GM18909 (cell line): ENCODE results near the gene STXBP5.
"Not testable (repeated sequence)": the region's sequence is repeated elsewhere in the genome, so short reads cannot be mapped to it uniquely, and the experiment has no call there.

ENCODE experiments used
- ATAC-seq: cut with Tn5 transposase; IDR thresholded peaks from one replicate; pipeline ENCODE4 v1.9.1; 2021; ENCODE audit warnings: mild to moderate bottlenecking; ENCODE audit not compliant: unreplicated experiment, poor library complexity

Gene STXBP5

DNA sequence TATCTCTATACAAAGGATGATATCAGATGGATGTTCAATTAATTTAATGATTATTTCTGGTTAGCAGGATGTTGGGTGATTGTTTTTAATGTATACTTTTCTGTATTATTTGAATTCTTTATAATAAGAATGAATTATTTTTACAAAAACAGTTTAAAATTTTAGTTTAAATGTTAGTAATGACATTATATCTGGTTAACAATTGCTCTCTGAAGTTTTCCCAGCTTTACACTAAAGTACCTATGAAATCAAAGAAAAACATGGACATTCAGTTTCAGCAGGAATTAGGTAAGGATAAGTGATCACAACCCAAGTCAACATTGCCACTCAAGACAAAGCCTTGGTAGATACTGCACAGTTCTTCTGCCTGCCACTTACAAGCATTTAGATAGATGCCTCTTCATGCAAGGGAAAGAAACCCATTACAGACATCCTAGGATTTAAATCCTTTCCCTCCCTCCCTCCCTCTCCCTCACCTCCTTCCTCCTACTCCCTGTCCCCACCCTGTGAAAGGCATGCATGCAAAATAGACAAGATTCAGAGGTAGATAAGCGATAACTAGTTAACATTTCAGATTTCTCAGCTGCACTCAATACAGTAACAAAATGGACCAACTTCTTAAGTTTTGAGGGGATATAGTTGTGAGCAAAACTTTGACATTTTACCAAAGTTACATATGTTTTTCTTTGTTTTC lies 143.8 kb downstream of the STXBP5 start:
- no peak for ATAC-seq

GRCh38 chr6:147361311-147361981 lies 157.2 kb downstream of the STXBP5 start:
- no peak for ATAC-seq

DNA sequence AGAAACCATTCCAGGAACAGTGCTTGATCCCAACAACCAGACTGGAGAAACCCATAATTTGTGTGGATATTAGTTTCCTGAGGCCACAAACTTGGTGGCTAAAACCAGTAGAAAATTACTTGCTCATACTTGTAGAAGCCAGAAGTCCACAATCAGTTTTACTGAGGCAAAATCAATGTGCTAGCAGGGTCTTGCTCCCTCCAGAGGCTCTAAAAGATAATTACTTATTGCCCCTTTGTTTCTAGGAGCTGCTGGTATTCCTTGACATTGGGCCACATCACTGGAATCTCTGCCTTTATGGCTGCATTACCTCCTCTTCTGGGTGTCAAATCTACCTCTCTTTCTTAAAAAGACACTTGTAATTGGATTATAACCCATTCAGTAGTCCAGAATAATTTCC lies 162.1 kb downstream of the STXBP5 start:
- no peak for ATAC-seq

DNA sequence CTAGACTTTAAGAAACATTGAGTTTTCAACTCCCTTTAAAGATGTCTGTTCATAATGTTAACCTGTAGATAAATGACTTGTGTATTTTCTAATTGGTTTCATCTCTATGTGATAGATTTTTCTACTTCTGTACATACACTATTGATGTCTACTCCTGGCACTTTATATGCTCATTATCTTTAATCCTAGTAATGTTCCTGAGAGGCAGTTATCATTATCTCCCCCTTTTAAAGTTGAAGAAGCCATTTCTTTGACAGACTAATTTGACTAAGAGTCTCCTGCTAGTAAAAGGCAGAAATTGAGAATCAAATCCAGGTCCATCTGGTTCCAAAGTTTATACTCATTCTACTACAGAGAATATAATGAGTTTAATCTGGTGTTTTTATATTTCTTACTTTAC lies 167.1 kb downstream of the STXBP5 start:
- ATAC-seq, result no peak

DNA sequence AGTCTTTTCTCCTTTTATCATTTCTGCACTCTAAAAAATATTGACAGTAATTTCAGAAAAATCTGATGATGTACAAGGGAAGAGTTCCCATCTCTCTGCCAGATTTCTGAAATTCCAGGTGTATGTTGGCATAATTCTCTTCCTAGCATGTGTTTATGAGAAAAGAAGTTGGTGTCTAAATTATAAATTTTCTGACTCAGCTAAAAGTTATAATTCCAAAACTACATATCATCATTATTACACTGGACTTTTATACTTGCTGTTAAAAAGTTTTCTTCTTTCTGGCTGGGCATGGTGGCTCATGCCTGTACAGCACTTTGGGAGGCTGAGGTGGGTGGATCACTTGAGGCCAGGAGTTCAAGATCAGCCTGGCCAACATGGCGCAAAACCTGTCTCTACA lies 168.6 kb downstream of the STXBP5 start:
- ATAC-seq, result no peak

DNA sequence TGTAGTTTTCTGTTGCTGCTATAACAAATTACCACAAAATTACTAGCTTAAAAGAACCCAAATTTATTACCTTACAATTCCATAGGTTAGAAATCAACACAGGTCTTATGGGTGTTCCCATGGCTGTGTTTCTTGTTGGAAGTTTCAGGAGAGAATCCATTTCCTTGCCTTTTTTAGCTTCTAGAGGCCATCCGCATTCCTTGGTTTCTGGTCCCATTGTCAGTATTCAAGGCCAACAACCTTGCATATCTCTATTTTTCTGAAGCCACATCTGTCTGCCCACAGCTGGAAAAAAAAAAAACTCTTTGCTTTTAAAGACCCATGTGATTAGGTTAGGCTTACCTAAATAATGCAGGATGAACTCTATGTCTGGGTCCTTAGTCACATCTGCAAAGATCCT lies 174.6 kb downstream of the STXBP5 start:
- ATAC-seq, result no peak

DNA sequence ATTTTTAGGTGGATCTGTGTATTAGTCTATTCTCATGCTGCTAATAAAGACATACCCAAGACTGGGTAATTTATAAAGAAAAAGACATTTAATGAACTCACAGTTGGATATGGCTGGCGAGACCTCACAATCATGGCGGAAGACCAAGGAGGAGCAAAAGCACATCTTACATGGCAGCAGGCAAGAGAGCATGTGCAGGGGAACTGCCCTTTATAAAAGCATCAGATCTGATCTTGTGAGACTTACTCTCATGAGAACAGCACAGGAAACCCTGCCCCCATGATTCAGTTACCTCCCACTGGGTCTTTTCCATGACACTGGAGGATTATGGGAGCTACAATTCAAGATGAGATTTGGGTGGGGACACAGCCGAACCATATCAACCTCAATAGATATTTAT lies 176.6 kb downstream of the STXBP5 start:
- ATAC-seq, result not testable (repeated sequence)

DNA sequence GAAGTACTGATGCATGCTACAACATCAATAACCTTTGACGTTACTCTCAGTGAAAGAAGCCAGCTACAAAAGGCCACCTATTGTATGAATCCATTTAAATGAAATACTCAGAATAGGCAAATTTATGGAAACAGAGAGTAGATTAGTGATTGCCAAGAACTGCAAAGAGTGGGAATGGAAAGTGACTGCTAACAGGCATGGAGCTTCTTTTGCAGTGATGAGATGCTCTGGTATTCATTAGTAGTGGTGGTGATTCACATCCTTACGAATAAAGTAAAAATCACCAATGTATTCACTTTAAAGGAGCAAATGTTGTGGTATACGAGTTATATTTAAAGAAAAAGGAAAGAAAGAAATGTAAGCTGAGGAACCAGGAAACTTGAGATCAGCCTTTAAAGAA lies 177.5 kb downstream of the STXBP5 start:
- no peak for ATAC-seq

- no peak for ATAC-seq
Observed at GRCh38 chr6:147382945-147383554, 178.8 kb downstream of the STXBP5 start.

GRCh38 chr6:147384029-147384428 lies 179.8 kb downstream of the STXBP5 start:
- no peak for ATAC-seq

GRCh38 chr6:147384737-147385710 lies 180.8 kb downstream of the STXBP5 start:
- ATAC-seq, result peak; percentile 67

- no peak for ATAC-seq
Observed at GRCh38 chr6:147389463-147389862, 185.2 kb downstream of the STXBP5 start.

- no peak for ATAC-seq
Observed at GRCh38 chr6:147390909-147391536, 186.8 kb downstream of the STXBP5 start.

GRCh38 chr6:147392917-147393625 lies 188.9 kb downstream of the STXBP5 start:
- ATAC-seq, result no peak

GRCh38 chr6:147395158-147395557 lies 190.9 kb downstream of the STXBP5 start:
- no peak for ATAC-seq

- no peak for ATAC-seq
Observed at GRCh38 chr6:147397306-147397705, 193.1 kb downstream of the STXBP5 start.

GRCh38 chr6:147400968-147401367 lies 196.8 kb downstream of the STXBP5 start:
- ATAC-seq, result no peak

GRCh38 chr6:147401779-147402178 lies 197.6 kb downstream of the STXBP5 start:
- ATAC-seq, result no peak

DNA sequence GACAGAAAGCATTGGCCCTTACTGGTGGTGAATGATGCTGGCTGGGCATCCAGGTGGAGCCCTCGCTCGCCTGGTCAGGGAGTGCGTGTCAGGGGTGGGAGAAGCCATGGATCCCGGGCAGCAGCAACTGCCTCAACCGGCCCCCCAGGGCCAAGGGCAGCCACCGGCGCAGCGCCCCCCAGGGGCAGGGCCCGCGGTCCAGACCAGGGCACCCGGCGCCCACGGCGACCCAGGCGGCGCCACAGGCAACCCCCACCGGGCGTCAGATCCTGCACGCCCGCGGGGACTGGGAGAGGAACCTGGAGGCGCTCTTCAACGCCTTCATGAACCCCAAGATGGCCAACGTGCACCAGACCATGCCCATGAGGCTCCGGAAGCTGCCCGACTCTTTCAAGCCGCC lies 202.6 kb downstream of the STXBP5 start:
- no peak for ATAC-seq
